Thyroid gland (tissue), 4 donors: ENCODE measurements around the gene EDC3.

ENCODE experiments used
- CTCF ChIP-seq, 6 experiments: fragments of 200-600 bp in 3 of 6; fragments of 450-650 bp in 3 of 6; sonication (generic) in 3 of 6; IDR thresholded peaks; one replicate each; pipeline ENCODE4 v1.5.1; 2016 to 2019; ENCODE audit warnings: antibody characterized with exemption in 6 of 6, mild to moderate bottlenecking in 2 of 6, inconsistent platforms in 1 of 6, moderate library complexity in 1 of 6
- POLR2A ChIP-seq, 2 donors: fragments of 450-650 bp; IDR thresholded peaks; one replicate each; pipeline ENCODE4 v1.6.1; 2017; ENCODE audit warnings: antibody characterized with exemption in 2 of 2, mild to moderate bottlenecking in 2 of 2, moderate library complexity in 1 of 2

- TF ChIP-seq CTCF (IDR thresholded peaks at IDR 0.05) (no peak), POLR2A (IDR thresholded peaks at IDR 0.05) (no peak)
Observed at GRCh38 chr15:74612677-74613076, 83.1 kb downstream of the EDC3 start.
